ENCODE measurements around the gene EPS8L2. TPM values are rescaled to one million over a fixed set of nuclear protein-coding genes. Genes with fewer than 3 reads are reported as not detected.

EPS8L2 gene
- total RNA-seq, result 22.9 and 44.8 TPM in 2 replicates

GRCh38 chr11:705646-706438, at the start of gene EPS8L2:
Gene EPS8L2, plus strand, starts transcription at chr11:706231. Its CDS starts 3,177 bp downstream, at chr11:709408.

GRCh38 chr11:694563-695287, 11.3 kb upstream of the EPS8L2 start, which contains the start of gene DEAF1:
Gene DEAF1, minus strand, starts transcription at chr11:695222. Its CDS starts 175 bp downstream, at chr11:695047.

GRCh38 chr11:695538-696248, 10.3 kb upstream of the EPS8L2 start, which contains the start of gene TMEM80:
Gene TMEM80, plus strand, starts transcription at chr11:695816. Its CDS starts 12 bp downstream, at chr11:695828.

GRCh38 chr11:747158-748006, 41.4 kb downstream of the EPS8L2 start, which contains the start of gene TALDO1:
Gene TALDO1, plus strand, starts transcription at chr11:747464. Its CDS starts 18 bp downstream, at chr11:747482.

Other genes with a start within 250 kb of the EPS8L2 start
- gene RNH1, start 199.0 kb upstream of the EPS8L2 start, total RNA-seq, result 279 and 507 TPM in 2 replicates
- 46.1 and 53.3 TPM in 2 replicates for gene HRAS, start 170.7 kb upstream of the EPS8L2 start, total RNA-seq
- gene LRRC56, start 168.7 kb upstream of the EPS8L2 start, total RNA-seq, result 0.52 and 1.1 TPM in 2 replicates
- gene LMNTD2, start 145.5 kb upstream of the EPS8L2 start, total RNA-seq, result 0.39 and 0.73 TPM in 2 replicates
- 4.3 and 13.4 TPM in 2 replicates for gene RASSF7, start 145.3 kb upstream of the EPS8L2 start, total RNA-seq
- 26.8 and 30.7 TPM in 2 replicates for gene PHRF1, start 129.8 kb upstream of the EPS8L2 start, total RNA-seq
- 6.1 and 8.4 TPM in 2 replicates for gene IRF7, start 90.3 kb upstream of the EPS8L2 start, total RNA-seq
- gene CDHR5, start 81.3 kb upstream of the EPS8L2 start, total RNA-seq, result not detected in 2 replicates
- not detected in 2 replicates for gene SCT, start 79.0 kb upstream of the EPS8L2 start, total RNA-seq
- gene DRD4, start 69.0 kb upstream of the EPS8L2 start, total RNA-seq, result 0.07 and 0.23 TPM in 2 replicates
- 33.0 and 50.5 TPM in 2 replicates for gene DEAF1, start 11.0 kb upstream of the EPS8L2 start, total RNA-seq
- 7.4 and 8.3 TPM in 2 replicates for gene TMEM80, start 10.4 kb upstream of the EPS8L2 start, total RNA-seq
- 135 and 192 TPM in 2 replicates for gene TALDO1, start 41.2 kb downstream of the EPS8L2 start, total RNA-seq
- gene GATD1, start 71.3 kb downstream of the EPS8L2 start, total RNA-seq, result 26.1 and 44.4 TPM in 2 replicates
- gene CEND1, start 83.9 kb downstream of the EPS8L2 start, total RNA-seq, result 0.20 and 0.56 TPM in 2 replicates
- gene SLC25A22, start 92.0 kb downstream of the EPS8L2 start, total RNA-seq, result 13.9 and 18.2 TPM in 2 replicates
- 7.7 and 13.0 TPM in 2 replicates for gene PIDD1, start 99.0 kb downstream of the EPS8L2 start, total RNA-seq
- gene RPLP2, start 103.7 kb downstream of the EPS8L2 start, total RNA-seq, result 207 and 271 TPM in 2 replicates
- gene PNPLA2, start 112.7 kb downstream of the EPS8L2 start, total RNA-seq, result 35.1 and 43.5 TPM in 2 replicates
- gene CRACR2B, start 121.7 kb downstream of the EPS8L2 start, total RNA-seq, result 0.78 and 2.3 TPM in 2 replicates
- gene CD151, start 126.7 kb downstream of the EPS8L2 start, total RNA-seq, result 1,084 and 1,441 TPM in 2 replicates
- 271 and 287 TPM in 2 replicates for gene POLR2L, start 136.3 kb downstream of the EPS8L2 start, total RNA-seq
- gene TSPAN4, start 136.6 kb downstream of the EPS8L2 start, total RNA-seq, result 213 and 215 TPM in 2 replicates
- 127 and 159 TPM in 2 replicates for gene CHID1, start 204.6 kb downstream of the EPS8L2 start, total RNA-seq
- 40.6 and 51.8 TPM in 2 replicates for gene AP2A2, start 219.6 kb downstream of the EPS8L2 start, total RNA-seq

Measured in smooth muscle cell of the pulmonary artery (primary cell).